Large intestine (tissue), 3 donors: ENCODE results near the gene KCNQ5. TPM values are rescaled to one million over a fixed set of nuclear protein-coding genes. Genes with fewer than 3 reads are reported as not detected.
"Not testable (repeated sequence)": the region's sequence is repeated elsewhere in the genome, so short reads cannot be mapped to it uniquely, and the experiment has no call there.

Experiments used
- DNase-seq, 2 donors: peaks; one replicate each; pipeline versions ENCODE4 v3.0.0 to v3.0.0-alpha.2; 2013
- H3K27ac ChIP-seq: one replicate; pipeline ENCODE4 v1.5.1; 2013; ENCODE audit warnings: low read length
- H3K27me3 ChIP-seq: 2 replicates; pipeline ENCODE4 v1.6.1; 2013; ENCODE audit warnings: low read length; ENCODE audit not compliant: control insufficient read depth, insufficient read depth
- H3K36me3 ChIP-seq: 2 replicates; pipeline ENCODE4 v1.6.1; 2013; ENCODE audit warnings: low read length; ENCODE audit not compliant: control insufficient read depth, insufficient read depth
- H3K4me1 ChIP-seq: one replicate; pipeline ENCODE4 v1.6.1; 2013; ENCODE audit warnings: low read length; ENCODE audit not compliant: control insufficient read depth, insufficient read depth
- H3K4me3 ChIP-seq: one replicate; pipeline ENCODE4 v1.5.1; 2013; ENCODE audit warnings: low read length
- H3K9me3 ChIP-seq: one replicate; pipeline ENCODE4 v1.6.1; 2013; ENCODE audit warnings: mild to moderate bottlenecking, low read depth, low read length, moderate library complexity; ENCODE audit not compliant: control insufficient read depth
- WGBS: methylation state at CpG from one replicate; pipeline ENCODE4 v1.1.5; 2013; ENCODE audit warnings: low lambda C conversion rate; ENCODE audit not compliant: insufficient coverage; 5-methylcytosine and 5-hydroxymethylcytosine counted together
- polyA plus RNA-seq: library from polyadenylated mRNA; unstranded; fragments of 120-200 nt; gene quantifications from one replicate; pipeline ENCODE4 v1.2.1, GENCODE V29; 2013

KCNQ5 gene
- polyA plus RNA-seq, 1 donor, result 3.4 TPM

DNA sequence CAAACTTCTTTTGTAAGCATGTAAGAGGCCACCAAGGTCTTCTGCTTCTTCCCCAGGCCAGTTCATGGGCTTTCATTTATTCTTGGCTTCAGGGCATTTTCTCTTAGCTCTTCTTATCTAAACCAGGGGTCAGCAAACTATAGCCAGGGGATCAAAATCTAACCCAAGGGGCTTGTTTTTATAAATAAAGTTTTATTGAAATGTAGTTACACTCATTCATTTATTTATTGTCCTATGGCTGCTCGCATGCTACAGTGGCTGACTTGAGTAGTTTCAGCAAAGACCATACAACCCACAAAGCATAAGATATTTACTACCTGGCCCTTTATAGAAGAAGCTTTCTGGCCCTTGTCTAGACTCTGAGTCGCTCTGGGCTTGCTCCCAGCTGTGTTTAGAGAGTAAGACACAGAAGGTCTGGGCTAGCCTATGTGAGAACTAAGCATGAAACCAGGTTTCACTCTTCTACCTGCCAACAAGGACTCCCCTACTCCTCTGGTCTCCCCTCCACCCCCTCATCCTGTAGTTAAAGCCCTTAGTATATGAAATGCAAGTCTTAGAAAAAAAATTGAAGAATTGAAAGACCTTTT lies 560.2 kb downstream of the KCNQ5 start:
- H3K27ac ChIP-seq, result no peak overlapping the region
- H3K4me1 ChIP-seq, result no peaks in the 10 kb centered on the region
- no peaks in the 10 kb centered on the region for H3K36me3 ChIP-seq
- no CpG with 5 or more reads among the region's 2 CpGs for WGBS
- no peak overlapping the region for H3K4me3 ChIP-seq
- H3K9me3 ChIP-seq, result no peaks in the 10 kb centered on the region
- no peak for DNase-seq
- H3K27me3 ChIP-seq, result no peaks in the 10 kb centered on the region

DNA sequence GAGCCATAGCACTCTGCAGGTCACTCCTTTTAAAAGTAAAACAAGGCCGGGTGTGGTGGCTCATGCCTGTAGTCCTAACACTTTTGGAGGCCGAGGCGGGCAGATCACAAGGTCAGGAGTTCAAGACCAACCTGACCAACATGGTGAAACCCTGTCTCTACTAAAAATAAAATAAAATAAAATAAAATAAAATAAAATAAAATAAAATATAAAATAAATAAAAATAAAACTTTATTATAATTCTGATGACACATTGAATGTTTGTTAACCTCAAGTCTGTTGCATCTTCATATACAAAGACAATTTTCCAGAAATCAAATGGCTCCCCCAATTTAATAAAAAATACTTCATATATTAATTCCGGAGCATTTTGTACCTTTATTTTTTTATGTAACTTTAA lies 571.4 kb downstream of the KCNQ5 start:
- not testable (repeated sequence) for H3K9me3 ChIP-seq, H3K27ac ChIP-seq, H3K4me1 ChIP-seq, DNase-seq, H3K36me3 ChIP-seq, H3K4me3 ChIP-seq, H3K27me3 ChIP-seq
- 100% methylated on average over 1 of the region's 4 CpGs for WGBS

DNA sequence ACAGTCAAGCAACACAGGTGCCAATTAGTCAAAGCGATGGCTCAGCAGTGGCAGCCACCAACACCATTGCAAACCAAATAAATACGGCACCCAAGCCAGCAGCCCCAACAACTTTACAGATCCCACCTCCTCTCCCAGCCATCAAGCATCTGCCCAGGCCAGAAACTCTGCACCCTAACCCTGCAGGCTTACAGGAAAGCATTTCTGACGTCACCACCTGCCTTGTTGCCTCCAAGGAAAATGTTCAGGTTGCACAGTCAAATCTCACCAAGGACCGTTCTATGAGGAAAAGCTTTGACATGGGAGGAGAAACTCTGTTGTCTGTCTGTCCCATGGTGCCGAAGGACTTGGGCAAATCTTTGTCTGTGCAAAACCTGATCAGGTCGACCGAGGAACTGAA lies 572.9 kb downstream of the KCNQ5 start:
- WGBS, result no CpG with 5 or more reads among the region's 7 CpGs
- H3K9me3 ChIP-seq, result no peaks in the 10 kb centered on the region
- no peaks in the 10 kb centered on the region for H3K27me3 ChIP-seq
- no peaks in the 10 kb centered on the region for H3K4me1 ChIP-seq
- H3K36me3 ChIP-seq, result no peaks in the 10 kb centered on the region
- DNase-seq, result no peak
- H3K4me3 ChIP-seq, result no peak overlapping the region
- H3K27ac ChIP-seq, result no peak overlapping the region

DNA sequence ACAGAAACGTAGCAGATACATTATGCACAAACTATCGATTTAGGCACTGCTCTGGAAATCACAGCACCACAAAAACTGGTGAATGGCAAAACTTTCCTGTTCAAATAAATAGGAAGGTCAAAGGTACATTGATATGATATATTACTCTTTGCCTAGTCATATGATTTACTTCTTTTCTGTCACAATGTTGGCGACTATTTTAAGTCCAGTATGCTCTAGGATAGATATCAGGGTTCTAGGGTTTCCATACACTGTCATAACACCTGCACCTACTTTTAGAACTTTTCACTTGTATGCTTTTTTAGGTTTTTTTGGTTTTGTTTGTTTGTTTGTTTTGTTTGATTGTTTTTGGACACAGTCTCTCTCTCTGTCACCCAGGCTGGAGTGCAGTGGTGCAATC lies 578.4 kb downstream of the KCNQ5 start:
- H3K4me1 ChIP-seq, result no peaks in the 10 kb centered on the region
- no peaks in the 10 kb centered on the region for H3K36me3 ChIP-seq
- H3K9me3 ChIP-seq, result no peaks in the 10 kb centered on the region
- WGBS, result 80% methylated on average over 1 of the region's 3 CpGs
- no peak for DNase-seq
- no peak overlapping the region for H3K4me3 ChIP-seq
- H3K27ac ChIP-seq, result no peak overlapping the region
- H3K27me3 ChIP-seq, result no peaks in the 10 kb centered on the region

DNA sequence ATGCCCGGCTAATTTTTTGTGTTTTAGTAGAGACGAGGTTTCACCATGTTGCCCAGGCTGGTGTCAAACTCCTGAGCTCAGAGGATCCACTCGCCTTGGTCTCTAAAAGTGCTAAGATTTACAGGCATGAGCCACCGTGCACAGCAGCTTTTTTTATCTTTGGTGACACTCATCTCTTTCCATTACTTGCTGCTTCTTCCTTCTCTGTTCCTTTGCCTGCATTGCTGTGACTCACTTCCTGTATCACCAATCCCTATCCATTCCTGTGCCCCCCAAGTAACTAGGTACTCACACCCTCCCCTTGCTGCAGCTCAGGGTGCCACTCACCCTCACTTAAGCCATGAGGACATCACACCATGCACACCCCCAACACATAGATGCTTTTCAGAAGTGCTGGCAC lies 578.9 kb downstream of the KCNQ5 start:
- H3K27me3 ChIP-seq, result no peaks in the 10 kb centered on the region
- WGBS, result 100% methylated on average over 2 of the region's 4 CpGs
- no peak for DNase-seq
- no peak overlapping the region for H3K27ac ChIP-seq
- peaks cover under 1% of the 10 kb centered on the region for H3K9me3 ChIP-seq
- H3K4me3 ChIP-seq, result no peak overlapping the region
- no peaks in the 10 kb centered on the region for H3K4me1 ChIP-seq
- H3K36me3 ChIP-seq, result no peaks in the 10 kb centered on the region

DNA sequence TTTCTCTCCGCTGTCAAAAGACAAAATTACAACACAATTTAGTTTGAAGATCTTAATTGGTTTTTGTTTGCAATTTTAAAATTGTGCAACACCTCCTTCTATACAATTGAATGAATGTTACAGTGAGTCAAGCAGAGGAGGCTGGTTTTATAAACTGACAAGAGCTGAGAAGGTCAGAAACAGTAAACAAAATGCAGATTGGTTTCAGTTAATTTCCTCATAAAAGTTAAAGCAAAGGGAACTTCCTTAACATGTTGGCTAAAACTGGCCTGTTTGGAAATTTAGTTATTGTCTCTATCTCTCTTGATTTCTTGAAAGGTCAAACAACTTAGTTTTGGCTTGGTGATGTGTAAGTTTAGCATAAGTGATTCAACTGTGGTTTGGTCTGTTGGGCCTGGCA lies 581.2 kb downstream of the KCNQ5 start:
- Histone ChIP-seq H3K27me3 (no peaks in the 10 kb centered on the region), H3K4me1 (no peaks in the 10 kb centered on the region), H3K4me3 (no peak overlapping the region), H3K36me3 (no peaks in the 10 kb centered on the region), H3K9me3 (peaks cover 7% of the 10 kb centered on the region), H3K27ac (no peak overlapping the region)
- DNase-seq, result no peak
- WGBS, result no CpG with 5 or more reads among the region's 1 CpG

DNA sequence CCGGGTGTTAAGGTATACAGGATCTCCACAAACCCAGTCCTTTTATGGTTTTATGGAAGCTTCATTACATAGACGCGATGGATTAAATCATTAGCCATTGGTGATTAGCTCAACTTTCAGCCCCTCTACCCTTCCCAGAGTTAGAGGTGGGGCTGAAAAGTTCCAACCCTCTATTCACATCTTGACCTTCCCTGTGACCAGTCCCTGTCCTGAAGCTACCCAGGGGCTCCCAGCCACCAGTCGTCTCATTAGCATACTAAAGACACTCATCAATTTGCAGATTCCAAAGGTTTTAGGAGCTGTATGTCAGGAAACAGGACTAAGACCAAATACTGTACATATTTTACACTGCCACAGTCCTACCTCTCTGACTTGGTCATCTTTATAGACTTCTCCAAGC lies 582.4 kb downstream of the KCNQ5 start:
- peaks cover 7% of the 10 kb centered on the region for H3K9me3 ChIP-seq
- DNase-seq, result no peak
- H3K36me3 ChIP-seq, result no peaks in the 10 kb centered on the region
- WGBS, result no CpG with 5 or more reads among the region's 4 CpGs
- no peak overlapping the region for H3K4me3 ChIP-seq
- H3K4me1 ChIP-seq, result no peaks in the 10 kb centered on the region
- no peaks in the 10 kb centered on the region for H3K27me3 ChIP-seq
- H3K27ac ChIP-seq, result no peak overlapping the region

DNA sequence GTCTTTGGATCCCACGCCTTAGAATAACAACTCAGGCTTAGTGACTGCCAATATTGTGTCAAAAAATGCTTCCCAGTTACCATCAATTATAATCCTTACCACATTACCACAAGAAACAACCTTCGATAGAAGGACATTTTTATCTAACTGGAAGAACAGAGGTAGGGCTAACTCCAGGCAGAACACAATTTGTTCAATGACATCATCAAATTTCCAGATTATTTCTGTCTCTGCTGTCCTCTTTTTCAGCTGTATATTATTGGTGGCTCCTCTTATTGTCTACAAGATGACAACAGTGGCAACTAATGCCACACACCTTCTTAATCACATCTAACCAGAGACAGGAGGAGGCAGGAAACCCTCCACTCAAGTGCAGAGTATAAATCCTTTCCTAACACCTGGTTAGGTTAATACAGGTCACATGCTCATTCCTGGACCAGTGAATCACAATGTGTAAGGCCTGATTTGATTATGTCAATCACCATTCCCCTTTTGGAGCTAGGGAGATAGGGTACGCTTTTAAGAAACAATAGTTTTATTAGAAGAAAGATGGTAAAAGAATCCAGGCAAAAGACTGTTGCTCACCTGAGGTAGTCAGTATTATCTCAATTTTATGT lies 585.5 kb downstream of the KCNQ5 start:
- Histone ChIP-seq H3K9me3 (peaks cover 7% of the 10 kb centered on the region), H3K4me3 (no peak overlapping the region), H3K4me1 (no peaks in the 10 kb centered on the region), H3K27me3 (no peaks in the 10 kb centered on the region), H3K36me3 (no peaks in the 10 kb centered on the region), H3K27ac (no peak overlapping the region)
- no peak for DNase-seq
- 77% methylated on average over 2 of the region's 3 CpGs for WGBS

DNA sequence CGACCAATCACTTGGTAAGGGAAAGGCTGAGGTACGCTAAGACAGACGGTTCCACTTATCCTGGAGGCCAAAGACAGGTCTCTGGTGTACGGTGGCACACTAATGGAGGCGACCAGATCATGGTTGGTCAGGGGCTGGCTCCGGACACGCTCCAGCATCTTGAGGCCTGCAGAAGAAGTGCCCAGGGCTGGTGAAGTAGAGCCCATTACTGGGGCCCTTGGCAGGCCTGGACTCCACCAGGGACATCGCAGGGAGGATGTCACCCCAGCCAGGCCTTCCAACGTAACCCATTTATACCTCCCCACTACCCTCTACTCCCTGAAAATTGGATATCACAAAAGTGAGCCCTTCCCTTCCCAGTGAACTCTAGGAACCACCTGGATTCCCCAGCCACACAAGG lies 587.3 kb downstream of the KCNQ5 start:
- H3K4me1 ChIP-seq, result no peaks in the 10 kb centered on the region
- no peak for DNase-seq
- no peaks in the 10 kb centered on the region for H3K36me3 ChIP-seq
- no peak overlapping the region for H3K4me3 ChIP-seq
- no CpG with 5 or more reads among the region's 9 CpGs for WGBS
- H3K27me3 ChIP-seq, result no peaks in the 10 kb centered on the region
- peaks cover 7% of the 10 kb centered on the region for H3K9me3 ChIP-seq
- no peak overlapping the region for H3K27ac ChIP-seq

DNA sequence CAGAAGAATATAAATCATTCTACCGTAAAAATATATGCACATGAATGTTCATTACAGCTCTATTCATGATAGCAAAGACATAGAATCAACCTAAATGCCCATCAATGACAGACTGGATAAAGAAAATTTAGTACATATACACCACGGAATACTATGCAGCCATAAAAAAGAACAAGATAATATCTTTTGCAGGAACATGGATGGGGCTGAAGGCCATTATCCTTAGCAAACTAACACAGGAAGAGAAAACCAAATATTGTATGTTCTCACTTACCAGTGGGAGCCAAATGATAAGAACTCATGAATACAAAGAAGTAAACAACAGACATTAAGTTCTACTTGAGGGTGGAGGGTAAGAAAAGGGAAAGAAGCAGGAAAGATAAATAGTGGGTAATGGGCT lies 595.0 kb downstream of the KCNQ5 start:
- 100% methylated on average over 1 of the region's 2 CpGs for WGBS
- H3K4me1 ChIP-seq, result no peaks in the 10 kb centered on the region
- H3K27me3 ChIP-seq, result no peaks in the 10 kb centered on the region
- H3K4me3 ChIP-seq, result no peak overlapping the region
- no peaks in the 10 kb centered on the region for H3K9me3 ChIP-seq
- H3K27ac ChIP-seq, result no peak overlapping the region
- no peaks in the 10 kb centered on the region for H3K36me3 ChIP-seq
- no peak for DNase-seq

DNA sequence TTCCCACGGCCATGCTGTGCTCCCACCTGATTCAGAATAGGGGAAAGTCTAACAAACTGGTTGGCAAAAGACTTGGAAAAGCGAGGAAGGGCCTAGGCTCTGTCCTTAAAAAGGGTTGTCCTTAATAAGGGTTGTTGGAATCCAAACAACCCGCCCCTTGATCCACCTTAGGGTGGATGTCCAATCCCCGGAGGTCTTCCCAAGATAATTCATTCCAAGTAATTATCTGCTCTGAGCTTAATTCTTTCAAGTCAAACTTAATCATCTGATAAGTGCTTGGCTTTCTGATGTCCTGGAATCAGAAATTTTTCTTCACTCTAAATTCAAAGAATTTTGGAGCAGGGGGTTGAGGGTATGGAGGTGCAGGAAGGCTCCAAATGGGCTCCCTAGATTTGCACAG lies 603.5 kb downstream of the KCNQ5 start, which contains the start of gene KHDC1L:
Gene KHDC1L, minus strand, starts transcription at position 101 of the 400 bp plus-strand sequence. Its CDS starts 88 bp downstream, at position 13.
- no CpG with 5 or more reads among the region's 4 CpGs for WGBS

More for the DNA sequence above, 603.5 kb downstream of the KCNQ5 start, which contains the start of gene KHDC1L:
- no peaks in the 10 kb centered on the region for H3K9me3 ChIP-seq
- DNase-seq, result no peak
- H3K27me3 ChIP-seq, result no peaks in the 10 kb centered on the region
- no peaks in the 10 kb centered on the region for H3K36me3 ChIP-seq
- no peak within 1 kb of the TSS for H3K27ac ChIP-seq
- H3K4me3 ChIP-seq, result no peak within 1 kb of the TSS
- no peaks in the 10 kb centered on the region for H3K4me1 ChIP-seq
